ENCODE measurements around the gene MRPL4. TPM values are rescaled to one million over a fixed set of nuclear protein-coding genes. Genes with fewer than 3 reads are reported as not detected.

The MRPL4 gene
- total RNA-seq, 1 experiment from 2014 or later: 112 TPM

GRCh38 chr19:10288662-10289166 lies 36.7 kb downstream of the MRPL4 start:
- peak; percentile 74 for DNase-seq (ENCODE audit: low spot score)
- ChIA-PET CTCF (interaction anchor here (0.8 to 9.0 kb wide), 22 partner anchors 9 to 190 kb away, joined by 3 to 180 read pairs (median 8); partner anchors contain the start of genes CDC37, DNMT1, ICAM1 and MRPL4), POLR2A (interaction anchor here (0.5 to 2.1 kb wide), 9 partner anchors 12 to 92 kb away, joined by 3 to 10 read pairs (median 4); partner anchors contain the start of genes ICAM1, RAVER1 and TYK2)
- H3K9me3 Mint-ChIP-seq: no peaks in the 10 kb centered on the region
- H3K4me1 Mint-ChIP-seq: peaks cover 35% of the 10 kb centered on the region
- H3K36me3 Mint-ChIP-seq: no peaks in the 10 kb centered on the region; the same call in 1 of the 2 replicates
- no peak for TF ChIP-seq CDX4 (CRISPR knock-in tag; IDR thresholded peaks at IDR 0.05; ENCODE audit: borderline replicate concordance)
- TF ChIP-seq GTF2I (CRISPR knock-in tag; conservative IDR thresholded peaks at IDR 0.05): no peak
- TF ChIP-seq ATF1 (CRISPR knock-in tag; IDR thresholded peaks at IDR 0.05): no peak
- TF ChIP-seq NFYB (CRISPR knock-in tag; conservative IDR thresholded peaks at IDR 0.05; ENCODE audit: low read depth): peak; percentile 39; the same call in 1 of the 2 replicates
- peak; percentile 10 for ATAC-seq
- peak overlapping the region; percentile 82 for H3K4me3 Mint-ChIP-seq
- H3K27me3 Mint-ChIP-seq (ENCODE audit: low read depth): peaks cover 79% of the 10 kb centered on the region
- peak overlapping the region; percentile 93 for H3K27ac Mint-ChIP-seq

DNA sequence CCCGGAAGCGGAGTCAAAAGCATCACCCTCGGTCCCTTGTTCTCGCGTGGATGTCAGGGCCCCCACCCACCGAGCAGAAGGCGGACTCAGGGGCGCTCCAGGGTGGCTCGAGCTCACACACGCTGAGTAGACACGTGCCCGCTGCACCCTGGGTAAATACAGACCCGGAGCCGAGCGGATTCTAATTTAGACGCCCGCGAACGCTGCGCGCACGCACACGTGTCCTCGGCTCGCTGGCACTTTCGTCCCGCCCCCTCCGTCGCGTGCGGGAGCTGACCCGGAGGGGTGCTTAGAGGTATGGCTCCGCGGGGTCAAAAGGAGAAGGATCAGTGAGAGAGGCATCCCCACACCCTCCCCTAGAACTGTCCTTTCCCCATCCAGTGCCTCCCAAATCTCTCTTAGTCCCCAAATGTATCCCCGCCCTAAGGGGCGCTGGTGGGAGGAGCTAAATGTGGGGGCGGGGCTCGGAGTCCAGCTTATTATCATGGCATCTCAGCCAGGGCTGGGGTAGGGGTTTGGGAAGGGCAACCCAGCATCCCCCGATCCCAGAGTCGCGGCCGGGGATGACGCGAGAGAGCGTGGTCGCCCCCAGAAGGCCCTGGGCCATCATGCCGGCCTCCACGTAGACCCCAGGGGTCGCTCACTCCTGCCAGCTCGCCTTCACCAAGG lies 37.3 kb downstream of the MRPL4 start:
- ChIA-PET CTCF (interaction anchor here (0.6 to 9.0 kb wide), 24 partner anchors 9 to 1801 kb away, joined by 3 to 180 read pairs (median 8); partner anchors contain the start of genes CDC37, DNMT1, ICAM1 and MRPL4), POLR2A (interaction anchor here (0.5 to 2.1 kb wide), 10 partner anchors 12 to 91 kb away, joined by 3 to 10 read pairs (median 4); partner anchors contain the start of genes ICAM1, RAVER1 and TYK2)
- H3K27me3 Mint-ChIP-seq (ENCODE audit: low read depth): peaks cover 85% of the 10 kb centered on the region
- H3K4me1 Mint-ChIP-seq: peaks cover 35% of the 10 kb centered on the region
- no peaks in the 10 kb centered on the region; the same call in 1 of the 2 replicates for H3K36me3 Mint-ChIP-seq
- peak overlapping the region; percentile 93; the same call in 1 of the 2 replicates for H3K27ac Mint-ChIP-seq
- no peaks in the 10 kb centered on the region for H3K9me3 Mint-ChIP-seq
- ATAC-seq (peak; percentile 8), DNase-seq (ENCODE audit: low spot score) (peak; percentile 86)
- peak overlapping the region; percentile 82 for H3K4me3 Mint-ChIP-seq
- TF ChIP-seq, protein P1, sequence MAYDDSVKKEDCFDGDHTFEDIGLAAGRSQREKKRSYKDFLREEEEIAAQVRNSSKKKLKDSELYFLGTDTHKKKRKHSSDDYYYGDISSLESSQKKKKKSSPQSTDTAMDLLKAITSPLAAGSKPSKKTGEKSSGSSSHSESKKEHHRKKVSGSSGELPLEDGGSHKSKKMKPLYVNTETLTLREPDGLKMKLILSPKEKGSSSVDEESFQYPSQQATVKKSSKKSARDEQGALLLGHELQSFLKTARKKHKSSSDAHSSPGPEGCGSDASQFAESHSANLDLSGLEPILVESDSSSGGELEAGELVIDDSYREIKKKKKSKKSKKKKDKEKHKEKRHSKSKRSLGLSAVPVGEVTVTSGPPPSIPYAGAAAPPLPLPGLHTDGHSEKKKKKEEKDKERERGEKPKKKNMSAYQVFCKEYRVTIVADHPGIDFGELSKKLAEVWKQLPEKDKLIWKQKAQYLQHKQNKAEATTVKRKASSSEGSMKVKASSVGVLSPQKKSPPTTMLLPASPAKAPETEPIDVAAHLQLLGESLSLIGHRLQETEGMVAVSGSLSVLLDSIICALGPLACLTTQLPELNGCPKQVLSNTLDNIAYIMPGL (CRISPR knock-in tag; IDR thresholded peaks at IDR 0.05): peak; percentile 16; the same call in 1 of the 2 replicates
- peak; percentile 55; the same call in 1 of the 2 replicates for TF ChIP-seq ETV6 (CRISPR knock-in tag; IDR thresholded peaks at IDR 0.05)
- TF ChIP-seq FOXP1 (CRISPR knock-in tag; IDR thresholded peaks at IDR 0.05; ENCODE audit: borderline replicate concordance): peak; percentile 61; the same call in 1 of the 2 replicates
- no peak for TF ChIP-seq KAT7 (CRISPR knock-in tag; IDR thresholded peaks at IDR 0.05; ENCODE audit: borderline replicate concordance)
- 0 out of 2 replicates have a peak, but pooled peaks have one; percentile 67 for TF ChIP-seq IRF1 (CRISPR knock-in tag; IDR thresholded peaks at IDR 0.05)
- TF ChIP-seq, protein P2, sequence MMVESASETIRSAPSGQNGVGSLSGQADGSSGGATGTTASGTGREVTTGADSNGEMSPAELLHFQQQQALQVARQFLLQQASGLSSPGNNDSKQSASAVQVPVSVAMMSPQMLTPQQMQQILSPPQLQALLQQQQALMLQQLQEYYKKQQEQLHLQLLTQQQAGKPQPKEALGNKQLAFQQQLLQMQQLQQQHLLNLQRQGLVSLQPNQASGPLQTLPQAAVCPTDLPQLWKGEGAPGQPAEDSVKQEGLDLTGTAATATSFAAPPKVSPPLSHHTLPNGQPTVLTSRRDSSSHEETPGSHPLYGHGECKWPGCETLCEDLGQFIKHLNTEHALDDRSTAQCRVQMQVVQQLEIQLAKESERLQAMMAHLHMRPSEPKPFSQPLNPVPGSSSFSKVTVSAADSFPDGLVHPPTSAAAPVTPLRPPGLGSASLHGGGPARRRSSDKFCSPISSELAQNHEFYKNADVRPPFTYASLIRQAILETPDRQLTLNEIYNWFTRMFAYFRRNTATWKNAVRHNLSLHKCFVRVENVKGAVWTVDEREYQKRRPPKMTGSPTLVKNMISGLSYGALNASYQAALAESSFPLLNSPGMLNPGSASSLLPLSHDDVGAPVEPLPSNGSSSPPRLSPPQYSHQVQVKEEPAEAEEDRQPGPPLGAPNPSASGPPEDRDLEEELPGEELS (CRISPR knock-in tag; IDR thresholded peaks at IDR 0.05): 0 out of 2 replicates have a peak, but pooled peaks have one; percentile 17
- TF ChIP-seq, protein P3, sequence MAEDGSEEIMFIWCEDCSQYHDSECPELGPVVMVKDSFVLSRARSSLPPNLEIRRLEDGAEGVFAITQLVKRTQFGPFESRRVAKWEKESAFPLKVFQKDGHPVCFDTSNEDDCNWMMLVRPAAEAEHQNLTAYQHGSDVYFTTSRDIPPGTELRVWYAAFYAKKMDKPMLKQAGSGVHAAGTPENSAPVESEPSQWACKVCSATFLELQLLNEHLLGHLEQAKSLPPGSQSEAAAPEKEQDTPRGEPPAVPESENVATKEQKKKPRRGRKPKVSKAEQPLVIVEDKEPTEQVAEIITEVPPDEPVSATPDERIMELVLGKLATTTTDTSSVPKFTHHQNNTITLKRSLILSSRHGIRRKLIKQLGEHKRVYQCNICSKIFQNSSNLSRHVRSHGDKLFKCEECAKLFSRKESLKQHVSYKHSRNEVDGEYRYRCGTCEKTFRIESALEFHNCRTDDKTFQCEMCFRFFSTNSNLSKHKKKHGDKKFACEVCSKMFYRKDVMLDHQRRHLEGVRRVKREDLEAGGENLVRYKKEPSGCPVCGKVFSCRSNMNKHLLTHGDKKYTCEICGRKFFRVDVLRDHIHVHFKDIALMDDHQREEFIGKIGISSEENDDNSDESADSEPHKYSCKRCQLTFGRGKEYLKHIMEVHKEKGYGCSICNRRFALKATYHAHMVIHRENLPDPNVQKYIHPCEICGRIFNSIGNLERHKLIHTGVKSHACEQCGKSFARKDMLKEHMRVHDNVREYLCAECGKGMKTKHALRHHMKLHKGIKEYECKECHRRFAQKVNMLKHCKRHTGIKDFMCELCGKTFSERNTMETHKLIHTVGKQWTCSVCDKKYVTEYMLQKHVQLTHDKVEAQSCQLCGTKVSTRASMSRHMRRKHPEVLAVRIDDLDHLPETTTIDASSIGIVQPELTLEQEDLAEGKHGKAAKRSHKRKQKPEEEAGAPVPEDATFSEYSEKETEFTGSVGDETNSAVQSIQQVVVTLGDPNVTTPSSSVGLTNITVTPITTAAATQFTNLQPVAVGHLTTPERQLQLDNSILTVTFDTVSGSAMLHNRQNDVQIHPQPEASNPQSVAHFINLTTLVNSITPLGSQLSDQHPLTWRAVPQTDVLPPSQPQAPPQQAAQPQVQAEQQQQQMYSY (CRISPR knock-in tag; IDR thresholded peaks at IDR 0.05): 0 out of 2 replicates have a peak, but pooled peaks have one; percentile 16
- TF ChIP-seq ZBTB43 (CRISPR knock-in tag; IDR thresholded peaks at IDR 0.05): peak; percentile 62; the same call in 1 of the 2 replicates
- TF ChIP-seq, protein P4, sequence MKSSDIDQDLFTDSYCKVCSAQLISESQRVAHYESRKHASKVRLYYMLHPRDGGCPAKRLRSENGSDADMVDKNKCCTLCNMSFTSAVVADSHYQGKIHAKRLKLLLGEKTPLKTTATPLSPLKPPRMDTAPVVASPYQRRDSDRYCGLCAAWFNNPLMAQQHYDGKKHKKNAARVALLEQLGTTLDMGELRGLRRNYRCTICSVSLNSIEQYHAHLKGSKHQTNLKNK (CRISPR knock-in tag; IDR thresholded peaks at IDR 0.05): no peak
- peak; percentile 50; the same call in 1 of the 2 replicates for TF ChIP-seq ARID4B (CRISPR knock-in tag; IDR thresholded peaks at IDR 0.05; ENCODE audit: borderline replicate concordance)
- TF ChIP-seq NFE2L1 (CRISPR knock-in tag; IDR thresholded peaks at IDR 0.05): peak; percentile 11; the same call in 1 of the 2 replicates

Data from WTC11 (cell line).